ENCODE measurements around the gene OR6K2. TPM values are rescaled to one million over a fixed set of nuclear protein-coding genes. Genes with fewer than 3 reads are reported as not detected.
"Not testable (repeated sequence)": the region's sequence is repeated elsewhere in the genome, so short reads cannot be mapped to it uniquely, and the experiment has no call there.

The OR6K2 gene
- not detected for polyA plus RNA-seq (ENCODE audit: insufficient read length)

- no peak for DNase-seq (ENCODE audit: low read depth)
These were observed at the start of gene OR6K2 for GRCh38 chr1:158700552-158700951. Gene OR6K2, minus strand, starts transcription at chr1:158700652. Its CDS starts 0 bp downstream, at chr1:158700652.

- no peak for DNase-seq (ENCODE audit: low read depth)
These were observed 35.4 kb upstream of the OR6K2 start for GRCh38 chr1:158735848-158736247.

GRCh38 chr1:158732524-158732923, 32.1 kb upstream of the OR6K2 start:
- DNase-seq (ENCODE audit: low read depth), result no peak

GRCh38 chr1:158731707-158732106, 31.3 kb upstream of the OR6K2 start:
- DNase-seq (ENCODE audit: low read depth), result no peak

- no peak for DNase-seq (ENCODE audit: low read depth)
These were observed 30.0 kb upstream of the OR6K2 start for GRCh38 chr1:158730453-158730852.

GRCh38 chr1:158728510-158729225, 28.2 kb upstream of the OR6K2 start:
- no peak for DNase-seq (ENCODE audit: low read depth)

GRCh38 chr1:158724442-158724841, 24.0 kb upstream of the OR6K2 start:
- DNase-seq (ENCODE audit: low read depth), result no peak

GRCh38 chr1:158720620-158721019, 20.2 kb upstream of the OR6K2 start, which contains the start of gene OR6K3:
Gene OR6K3, minus strand, starts transcription at chr1:158720720. Its CDS starts 2,605 bp downstream, at chr1:158718115.
- no peak for DNase-seq (ENCODE audit: low read depth)

- DNase-seq (ENCODE audit: low read depth), result no peak
These were observed 19.2 kb upstream of the OR6K2 start for GRCh38 chr1:158719664-158720063.

- no peak for DNase-seq (ENCODE audit: low read depth)
These were observed 16.9 kb upstream of the OR6K2 start for GRCh38 chr1:158717344-158717743.

GRCh38 chr1:158716335-158716734, 15.9 kb upstream of the OR6K2 start:
- no peak for DNase-seq (ENCODE audit: low read depth)

- no peak for DNase-seq (ENCODE audit: low read depth)
These were observed 14.3 kb upstream of the OR6K2 start for GRCh38 chr1:158714754-158715153.

- no peak for DNase-seq (ENCODE audit: low read depth)
These were observed 10.6 kb upstream of the OR6K2 start for GRCh38 chr1:158711098-158711497.

GRCh38 chr1:158706096-158706495, 5.6 kb upstream of the OR6K2 start:
- no peak for DNase-seq (ENCODE audit: low read depth)

- no peak for DNase-seq (ENCODE audit: low read depth)
These were observed 5.9 kb downstream of the OR6K2 start for GRCh38 chr1:158694596-158694995.

- no peak for DNase-seq (ENCODE audit: low read depth)
These were observed 8.1 kb downstream of the OR6K2 start for GRCh38 chr1:158692356-158692755.

- no peak for DNase-seq (ENCODE audit: low read depth)
These were observed 8.5 kb downstream of the OR6K2 start for GRCh38 chr1:158691907-158692306.

GRCh38 chr1:158691149-158691548, 9.3 kb downstream of the OR6K2 start:
- not testable (repeated sequence) for DNase-seq (ENCODE audit: low read depth)

GRCh38 chr1:158689875-158690274, 10.6 kb downstream of the OR6K2 start:
- no peak for DNase-seq (ENCODE audit: low read depth)

GRCh38 chr1:158689110-158689509, 11.3 kb downstream of the OR6K2 start:
- DNase-seq (ENCODE audit: low read depth), result peak; percentile 1

GRCh38 chr1:158688343-158688742, 12.1 kb downstream of the OR6K2 start:
- not testable (repeated sequence) for DNase-seq (ENCODE audit: low read depth)

GRCh38 chr1:158687037-158687436, 13.4 kb downstream of the OR6K2 start:
- DNase-seq (ENCODE audit: low read depth), result no peak

GRCh38 chr1:158686111-158687009, 14.1 kb downstream of the OR6K2 start, which contains the start of gene SPTA1:
Gene SPTA1, minus strand, starts transcription at chr1:158686715. Its CDS starts 198 bp downstream, at chr1:158686517.
- DNase-seq (ENCODE audit: low read depth), result peak; percentile 2

Measured in forelimb muscle (tissue), 1 donor.